HG03066 (cell line): ENCODE measurements around the gene ATF6.
"Not testable (repeated sequence)": the region's sequence is repeated elsewhere in the genome, so short reads cannot be mapped to it uniquely, and the experiment has no call there.

Experiments
- ATAC-seq: cut with Tn5 transposase; IDR thresholded peaks from one replicate; pipeline ENCODE4 v1.9.1; 2021; ENCODE audit warnings: low read depth; ENCODE audit not compliant: unreplicated experiment

The ATF6 gene

GRCh38 chr1:161773791-161774190, 7.7 kb downstream of the ATF6 start:
- ATAC-seq: no peak

- ATAC-seq: no peak
Observed at GRCh38 chr1:161777261-161777660, 11.1 kb downstream of the ATF6 start.

GRCh38 chr1:161778522-161778921, 12.4 kb downstream of the ATF6 start:
- no peak for ATAC-seq

- no peak for ATAC-seq
Observed at GRCh38 chr1:161779393-161779792, 13.3 kb downstream of the ATF6 start.

- peak; percentile 59 for ATAC-seq
Observed at GRCh38 chr1:161781995-161782394, 15.9 kb downstream of the ATF6 start.

GRCh38 chr1:161782886-161783285, 16.8 kb downstream of the ATF6 start:
- ATAC-seq: no peak

- ATAC-seq: no peak
Observed at GRCh38 chr1:161784968-161785367, 18.8 kb downstream of the ATF6 start.

GRCh38 chr1:161787355-161787754, 21.2 kb downstream of the ATF6 start:
- no peak for ATAC-seq

GRCh38 chr1:161790587-161791317, 24.6 kb downstream of the ATF6 start:
- no peak for ATAC-seq

- no peak for ATAC-seq
Observed at GRCh38 chr1:161791904-161792655, 26.0 kb downstream of the ATF6 start.

- ATAC-seq: no peak
Observed at GRCh38 chr1:161792740-161793139, 26.6 kb downstream of the ATF6 start.

GRCh38 chr1:161799792-161800191, 33.7 kb downstream of the ATF6 start:
- no peak for ATAC-seq

GRCh38 chr1:161801955-161802354, 35.8 kb downstream of the ATF6 start:
- ATAC-seq: no peak

- no peak for ATAC-seq
Observed at GRCh38 chr1:161803181-161803580, 37.1 kb downstream of the ATF6 start.

GRCh38 chr1:161805399-161806197, 39.5 kb downstream of the ATF6 start:
- no peak for ATAC-seq

- ATAC-seq: not testable (repeated sequence)
Observed at GRCh38 chr1:161809202-161809601, 43.1 kb downstream of the ATF6 start.

- ATAC-seq: not testable (repeated sequence)
Observed at GRCh38 chr1:161809656-161810055, 43.5 kb downstream of the ATF6 start.

- no peak for ATAC-seq
Observed at GRCh38 chr1:161810780-161811179, 44.7 kb downstream of the ATF6 start.

GRCh38 chr1:161816201-161816600, 50.1 kb downstream of the ATF6 start:
- no peak for ATAC-seq

GRCh38 chr1:161817176-161817730, 51.1 kb downstream of the ATF6 start:
- ATAC-seq: no peak

GRCh38 chr1:161820914-161821313, 54.8 kb downstream of the ATF6 start:
- ATAC-seq: no peak
